PFSK-1 (cell line): ENCODE data around the gene TEAD2.

Experiments used
- POLR2AphosphoS5 ChIP-seq: IDR thresholded peaks from 2 replicates; pipeline ENCODE4 v1.6.1; 2012; ENCODE audit warnings: low read depth, mild to moderate bottlenecking, control low read depth, low read length, moderate library complexity
- TAF1 ChIP-seq: IDR thresholded peaks from 2 replicates; pipeline ENCODE4 v1.6.1; 2012; ENCODE audit warnings: low read length, control low read depth, borderline replicate concordance; ENCODE audit not compliant: insufficient read depth

DNA sequence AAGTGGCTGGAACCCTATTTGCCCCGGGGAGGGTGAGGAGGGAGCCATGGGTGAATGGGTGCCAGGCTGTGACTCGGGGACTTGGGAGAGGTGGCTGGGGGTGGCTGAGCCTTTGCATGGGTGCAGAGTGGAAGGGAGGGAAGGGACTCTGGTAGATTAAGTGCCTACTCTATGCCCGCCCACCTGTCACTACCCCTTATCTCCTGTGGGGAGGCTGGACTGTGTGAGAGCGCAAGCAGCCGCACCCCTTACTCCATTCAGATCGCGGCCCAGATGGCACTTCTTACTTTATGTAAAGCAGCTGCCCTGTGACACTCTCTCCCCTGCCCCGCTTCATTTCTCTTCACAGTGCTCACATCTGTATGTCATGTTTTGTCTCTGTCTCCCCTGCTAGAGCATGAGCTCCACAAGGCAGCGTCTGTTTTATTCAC is 28.7 kb upstream of the TEAD2 start:
- TF ChIP-seq TAF1: no peak
- no peak for TF ChIP-seq POLR2AphosphoS5
